ENCODE results near the gene LEAP2.

LEAP2 gene

GRCh38 chr5:132836852-132837251 is 36.6 kb upstream of the LEAP2 start:
- TF ChIP-seq, protein P1, sequence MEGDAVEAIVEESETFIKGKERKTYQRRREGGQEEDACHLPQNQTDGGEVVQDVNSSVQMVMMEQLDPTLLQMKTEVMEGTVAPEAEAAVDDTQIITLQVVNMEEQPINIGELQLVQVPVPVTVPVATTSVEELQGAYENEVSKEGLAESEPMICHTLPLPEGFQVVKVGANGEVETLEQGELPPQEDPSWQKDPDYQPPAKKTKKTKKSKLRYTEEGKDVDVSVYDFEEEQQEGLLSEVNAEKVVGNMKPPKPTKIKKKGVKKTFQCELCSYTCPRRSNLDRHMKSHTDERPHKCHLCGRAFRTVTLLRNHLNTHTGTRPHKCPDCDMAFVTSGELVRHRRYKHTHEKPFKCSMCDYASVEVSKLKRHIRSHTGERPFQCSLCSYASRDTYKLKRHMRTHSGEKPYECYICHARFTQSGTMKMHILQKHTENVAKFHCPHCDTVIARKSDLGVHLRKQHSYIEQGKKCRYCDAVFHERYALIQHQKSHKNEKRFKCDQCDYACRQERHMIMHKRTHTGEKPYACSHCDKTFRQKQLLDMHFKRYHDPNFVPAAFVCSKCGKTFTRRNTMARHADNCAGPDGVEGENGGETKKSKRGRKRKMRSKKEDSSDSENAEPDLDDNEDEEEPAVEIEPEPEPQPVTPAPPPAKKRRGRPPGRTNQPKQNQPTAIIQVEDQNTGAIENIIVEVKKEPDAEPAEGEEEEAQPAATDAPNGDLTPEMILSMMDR (IDR thresholded peaks at IDR 0.05; ENCODE audit: low read depth, low read length) = no peak
- DNase-seq (ENCODE audit: extremely low read depth, low read depth) = no peak

- no peak for DNase-seq (ENCODE audit: extremely low read depth, low read depth)
These were observed 35.6 kb upstream of the LEAP2 start for GRCh38 chr5:132837868-132838267.

GRCh38 chr5:132838516-132839282 is 34.8 kb upstream of the LEAP2 start:
- TF ChIP-seq, protein P1 (IDR thresholded peaks at IDR 0.05; ENCODE audit: low read depth, low read length) = no peak
- no peak for DNase-seq (ENCODE audit: extremely low read depth, low read depth)

More at GRCh38 chr5:132837868-132838267, 35.6 kb upstream of the LEAP2 start:
- TF ChIP-seq, protein P1 (IDR thresholded peaks at IDR 0.05; ENCODE audit: low read depth, low read length) = no peak

GRCh38 chr5:132839426-132840301 is 33.8 kb upstream of the LEAP2 start:
- DNase-seq (ENCODE audit: extremely low read depth, low read depth) = no peak
- TF ChIP-seq, protein P1 (IDR thresholded peaks at IDR 0.05; ENCODE audit: low read depth, low read length) = no peak

DNA sequence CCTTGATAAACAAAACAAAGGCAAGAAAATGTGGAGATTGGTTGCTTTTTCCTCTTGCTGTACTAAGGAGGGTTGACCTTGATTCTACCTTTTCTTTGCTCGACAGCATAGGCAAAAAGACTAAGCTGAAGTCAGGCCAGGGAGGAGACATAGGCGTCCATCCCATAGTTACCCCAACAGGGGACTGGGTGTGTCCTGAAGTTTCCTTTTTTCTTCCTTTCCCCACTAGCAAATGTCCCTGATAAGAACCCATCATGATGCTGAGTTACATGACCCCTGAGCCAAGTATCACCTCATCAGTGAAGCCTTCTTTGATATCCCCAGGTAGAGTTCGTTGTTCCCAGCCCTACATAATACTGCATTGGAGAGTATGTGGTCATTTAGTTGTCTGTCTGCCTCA is 33.2 kb upstream of the LEAP2 start:
- no peak for DNase-seq (ENCODE audit: extremely low read depth, low read depth)
- TF ChIP-seq, protein P1 (IDR thresholded peaks at IDR 0.05; ENCODE audit: low read depth, low read length) = no peak

- TF ChIP-seq, protein P1 (IDR thresholded peaks at IDR 0.05; ENCODE audit: low read depth, low read length) = no peak
- no peak for DNase-seq (ENCODE audit: extremely low read depth, low read depth)
These were observed 32.6 kb upstream of the LEAP2 start for GRCh38 chr5:132840896-132841295.

GRCh38 chr5:132841305-132841704 is 32.2 kb upstream of the LEAP2 start:
- TF ChIP-seq, protein P1 (IDR thresholded peaks at IDR 0.05; ENCODE audit: low read depth, low read length) = no peak
- DNase-seq (ENCODE audit: extremely low read depth, low read depth) = peak; percentile 20
